OCI-LY1 (cell line): ENCODE results near the gene POLR3H.

Experiments
- H2AFZ ChIP-seq: fragments of 200-600 bp; sonication (generic), shearing (Covaris generic); 2 replicates; pipeline ENCODE4 v1.6.0; 2014; ENCODE audit warnings: antibody characterized with exemption, mild to moderate bottlenecking, low read length
- H3F3A ChIP-seq: fragments of 200-600 bp; sonication (generic), shearing (Covaris generic); 2 replicates; pipeline ENCODE4 v1.6.0; 2014; ENCODE audit warnings: mild to moderate bottlenecking, antibody characterized with exemption, low read length, moderate library complexity; ENCODE audit not compliant: insufficient read depth
- H3K27ac ChIP-seq: fragments of 200-600 bp; sonication (generic); 2 replicates; pipeline ENCODE4 v1.5.1; 2014; ENCODE audit warnings: low read length, mixed run types, mild to moderate bottlenecking, low read depth; ENCODE audit not compliant: poor library complexity, severe bottlenecking
- H3K27me3 ChIP-seq: fragments of 200-600 bp; sonication (generic); 2 replicates; pipeline ENCODE4 v1.6.0; 2014; ENCODE audit warnings: antibody characterized with exemption, mild to moderate bottlenecking, low read length, moderate library complexity; ENCODE audit not compliant: insufficient read depth
- H3K36me3 ChIP-seq: fragments of 200-600 bp; sonication (generic); 2 replicates; pipeline ENCODE4 v1.6.1; 2014; ENCODE audit warnings: mild to moderate bottlenecking, antibody characterized with exemption, low read length, moderate library complexity, mixed read lengths; ENCODE audit not compliant: insufficient read depth
- H3K4me1 ChIP-seq: fragments of 200-600 bp; sonication (generic); 2 replicates; pipeline ENCODE4 v1.5.1; 2014; ENCODE audit warnings: mild to moderate bottlenecking, low read length, moderate library complexity; ENCODE audit not compliant: insufficient read depth, severe bottlenecking
- H3K4me2 ChIP-seq: fragments of 200-600 bp; sonication (generic), shearing (Covaris generic); 2 replicates; pipeline ENCODE4 v1.6.1; 2014; ENCODE audit warnings: low read length
- H3K4me3 ChIP-seq: fragments of 200-600 bp; sonication (generic); 2 replicates; pipeline ENCODE4 v1.5.1; 2014; ENCODE audit warnings: low read length, low read depth, mild to moderate bottlenecking, mixed read lengths; ENCODE audit not compliant: poor library complexity, severe bottlenecking
- H3K79me2 ChIP-seq: fragments of 200-600 bp; shearing (Covaris generic); 2 replicates; pipeline ENCODE4 v1.6.1; 2016; ENCODE audit warnings: mixed run types, low read length, mixed read lengths; ENCODE audit not compliant: insufficient read depth
- H3K9ac ChIP-seq: fragments of 200-600 bp; sonication (generic), shearing (Covaris generic); 2 replicates; pipeline ENCODE4 v1.6.1; 2014; ENCODE audit warnings: mild to moderate bottlenecking, low read length, mixed read lengths
- H3K9me2 ChIP-seq: fragments of 200-600 bp; sonication (generic), shearing (Covaris generic); 2 replicates; pipeline ENCODE4 v1.6.1; 2014; ENCODE audit warnings: low read depth, mild to moderate bottlenecking, low read length, mixed read lengths
- H3K9me3 ChIP-seq: fragments of 200-600 bp; shearing (Covaris generic); 2 replicates; pipeline ENCODE4 v1.6.1; 2014; ENCODE audit warnings: low read length, mixed read lengths
- H4K20me1 ChIP-seq: fragments of 200-600 bp; sonication (generic), shearing (Covaris generic); 2 replicates; pipeline ENCODE4 v1.6.0; 2016; ENCODE audit warnings: mild to moderate bottlenecking, low read length; ENCODE audit not compliant: insufficient read depth
- EZH2 ChIP-seq: fragments of 200-600 bp; sonication (generic), shearing (Covaris generic); IDR thresholded peaks from 2 replicates; pipeline ENCODE4 v1.8.0; 2017; ENCODE audit warnings: borderline replicate concordance, mixed run types, mild to moderate bottlenecking, antibody characterized with exemption, low read length, moderate library complexity, mixed read lengths
- TF ChIP-seq, protein P1 (sequence below): fragments of 200-600 bp; sonication (generic), shearing (Covaris generic); IDR thresholded peaks from 2 replicates; pipeline ENCODE4 v1.5.1; 2017; ENCODE audit warnings: mild to moderate bottlenecking, antibody characterized with exemption, low read length, moderate library complexity, mixed read lengths

POLR3H gene

DNA sequence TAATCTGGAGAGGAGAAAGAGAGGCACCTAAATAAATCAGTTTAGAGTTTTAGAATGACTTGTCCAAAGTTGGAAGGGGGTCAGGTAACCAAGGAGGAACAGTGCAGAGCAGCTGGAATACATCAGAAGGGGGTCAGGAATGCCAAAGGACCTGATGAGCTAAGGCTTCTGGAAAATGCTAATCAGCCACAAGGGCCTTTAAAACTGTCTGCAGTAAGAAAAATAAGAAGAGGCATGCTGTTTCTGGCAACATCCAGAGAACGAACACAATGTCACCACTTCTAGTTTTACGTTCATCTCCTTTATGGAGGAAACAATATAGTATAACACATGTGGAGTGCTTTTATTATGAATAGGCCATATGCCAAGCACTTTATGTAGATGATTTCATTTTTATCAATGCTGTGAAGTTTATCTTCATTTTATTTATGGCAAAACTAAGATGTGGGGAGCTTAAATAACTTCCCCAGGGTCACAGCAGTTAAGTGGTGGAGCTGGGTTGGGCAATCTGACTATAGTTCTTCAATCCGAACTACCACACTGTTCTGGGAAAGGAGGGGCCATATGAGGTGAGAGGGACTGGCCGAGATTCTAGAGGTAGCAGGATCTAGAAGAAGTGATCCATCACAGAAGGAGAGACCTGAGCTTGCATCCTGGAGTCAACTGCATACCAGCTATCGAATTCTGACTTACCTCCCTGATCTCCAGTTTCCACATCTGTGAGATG, 52.7 kb downstream of the POLR3H start:
- Histone ChIP-seq H3K9me3 (no peaks in the 10 kb centered on the region), H3K9ac (no peak overlapping the region), H2AFZ (no peak overlapping the region), H3K27me3 (no peaks in the 10 kb centered on the region), H3K4me1 (peaks cover 12% of the 10 kb centered on the region), H3K4me2 (no peak overlapping the region), H3K27ac (no peak overlapping the region), H3K4me3 (no peak overlapping the region), H3F3A (no peaks in the 10 kb centered on the region), H3K9me2 (no peaks in the 10 kb centered on the region), H3K36me3 (peaks cover 14% of the 10 kb centered on the region), H3K79me2 (peaks cover 66% of the 10 kb centered on the region), H4K20me1 (no peaks in the 10 kb centered on the region)
- TF ChIP-seq, protein P1, sequence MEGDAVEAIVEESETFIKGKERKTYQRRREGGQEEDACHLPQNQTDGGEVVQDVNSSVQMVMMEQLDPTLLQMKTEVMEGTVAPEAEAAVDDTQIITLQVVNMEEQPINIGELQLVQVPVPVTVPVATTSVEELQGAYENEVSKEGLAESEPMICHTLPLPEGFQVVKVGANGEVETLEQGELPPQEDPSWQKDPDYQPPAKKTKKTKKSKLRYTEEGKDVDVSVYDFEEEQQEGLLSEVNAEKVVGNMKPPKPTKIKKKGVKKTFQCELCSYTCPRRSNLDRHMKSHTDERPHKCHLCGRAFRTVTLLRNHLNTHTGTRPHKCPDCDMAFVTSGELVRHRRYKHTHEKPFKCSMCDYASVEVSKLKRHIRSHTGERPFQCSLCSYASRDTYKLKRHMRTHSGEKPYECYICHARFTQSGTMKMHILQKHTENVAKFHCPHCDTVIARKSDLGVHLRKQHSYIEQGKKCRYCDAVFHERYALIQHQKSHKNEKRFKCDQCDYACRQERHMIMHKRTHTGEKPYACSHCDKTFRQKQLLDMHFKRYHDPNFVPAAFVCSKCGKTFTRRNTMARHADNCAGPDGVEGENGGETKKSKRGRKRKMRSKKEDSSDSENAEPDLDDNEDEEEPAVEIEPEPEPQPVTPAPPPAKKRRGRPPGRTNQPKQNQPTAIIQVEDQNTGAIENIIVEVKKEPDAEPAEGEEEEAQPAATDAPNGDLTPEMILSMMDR, result no peak
- TF ChIP-seq EZH2, result no peak

DNA sequence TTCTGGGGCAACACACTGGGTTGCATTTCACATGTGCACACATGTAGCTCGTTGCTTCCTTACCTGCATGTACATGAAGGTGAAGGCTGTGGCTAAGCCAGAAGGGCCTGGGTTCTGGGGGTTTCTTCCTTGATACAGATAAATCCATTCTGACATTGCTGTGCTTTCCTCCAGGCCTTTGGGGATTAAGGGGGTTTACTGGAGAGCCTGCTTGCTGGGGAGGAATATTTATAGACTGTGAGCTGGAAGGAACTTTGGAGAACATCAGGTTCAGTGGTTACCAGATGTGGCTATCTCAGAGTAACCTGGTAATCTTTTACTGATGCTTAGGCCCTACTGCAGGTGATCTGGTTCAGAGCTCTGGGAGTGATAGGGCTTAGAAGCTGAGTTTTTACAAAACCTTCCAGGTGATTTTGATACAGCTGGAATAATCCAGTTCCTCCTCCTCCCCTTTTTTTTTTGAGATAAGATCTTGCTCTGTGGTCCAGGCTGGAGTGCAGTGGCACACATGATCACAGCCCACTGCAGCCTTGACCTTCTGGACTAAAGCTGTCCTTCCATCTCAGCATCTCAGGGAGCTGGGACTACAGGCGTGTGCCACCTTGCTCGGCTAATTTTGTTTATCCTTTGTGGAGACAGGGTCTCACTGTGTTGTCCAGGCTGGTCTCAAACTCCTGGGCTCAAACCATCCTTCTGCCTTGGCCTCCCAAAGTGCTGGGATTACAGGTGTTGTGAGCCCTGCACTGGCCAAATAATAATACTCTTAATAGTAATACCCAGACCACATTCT, 55.5 kb downstream of the POLR3H start:
- Histone ChIP-seq H3F3A (no peaks in the 10 kb centered on the region), H3K9ac (no peak overlapping the region), H3K79me2 (peaks cover 83% of the 10 kb centered on the region), H3K27me3 (no peaks in the 10 kb centered on the region), H2AFZ (no peak overlapping the region), H3K4me1 (peaks cover 27% of the 10 kb centered on the region), H3K9me3 (no peaks in the 10 kb centered on the region), H3K4me2 (no peak overlapping the region), H4K20me1 (no peaks in the 10 kb centered on the region), H3K27ac (no peak overlapping the region), H3K36me3 (peaks cover 6% of the 10 kb centered on the region; the same call in 1 of the 2 replicates), H3K4me3 (no peak overlapping the region), H3K9me2 (no peaks in the 10 kb centered on the region)
- TF ChIP-seq, protein P1, result no peak
- no peak for TF ChIP-seq EZH2

DNA sequence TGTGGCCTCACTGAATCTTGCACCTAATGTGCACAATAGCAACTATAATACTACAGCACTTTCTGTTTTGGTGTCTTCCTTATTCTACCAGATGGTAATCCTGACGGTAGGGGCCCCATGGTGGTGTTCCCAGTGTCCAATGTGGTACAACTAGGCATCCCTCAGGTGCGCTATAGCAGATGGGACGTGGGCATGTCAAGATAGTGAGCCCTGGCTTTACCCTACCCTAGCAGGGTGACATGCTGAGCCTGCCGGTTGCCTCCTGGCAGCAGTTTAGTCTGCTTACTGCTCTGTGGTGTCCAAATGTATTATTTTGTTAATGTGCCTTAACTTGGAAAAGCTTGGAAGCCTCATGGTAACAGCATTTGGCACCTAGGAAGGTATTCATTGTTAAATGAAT, 56.2 kb downstream of the POLR3H start:
- Histone ChIP-seq H4K20me1 (no peaks in the 10 kb centered on the region), H3F3A (no peaks in the 10 kb centered on the region), H3K27me3 (no peaks in the 10 kb centered on the region), H3K4me1 (peaks cover 27% of the 10 kb centered on the region), H3K9me3 (no peaks in the 10 kb centered on the region), H2AFZ (no peak overlapping the region), H3K36me3 (peaks cover 9% of the 10 kb centered on the region; the same call in 1 of the 2 replicates), H3K9ac (no peak overlapping the region), H3K79me2 (peaks cover 84% of the 10 kb centered on the region), H3K4me2 (no peak overlapping the region), H3K4me3 (no peak overlapping the region), H3K27ac (no peak overlapping the region), H3K9me2 (no peaks in the 10 kb centered on the region)
- TF ChIP-seq, protein P1, result no peak
- TF ChIP-seq EZH2, result no peak
